GM12891 (cell line): ENCODE data around the gene EHD2.

Experiments
- POLR2A ChIP-seq: IDR thresholded peaks from 2 replicates; pipeline ENCODE4 v1.6.1; 2011; ENCODE audit warnings: low read depth, low read length, control low read depth
- POLR2AphosphoS5 ChIP-seq: IDR thresholded peaks from 2 replicates; pipeline ENCODE4 v1.6.1; 2011; ENCODE audit warnings: low read depth, low read length, control low read depth
- POU2F2 ChIP-seq: IDR thresholded peaks from 2 replicates; pipeline ENCODE4 v1.6.1; 2011; ENCODE audit warnings: low read depth, mild to moderate bottlenecking, control low read depth, low read length, moderate library complexity
- SPI1 ChIP-seq: IDR thresholded peaks from 2 replicates; pipeline ENCODE4 v1.6.1; 2011; ENCODE audit warnings: low read depth, low read length, control low read depth
- TAF1 ChIP-seq: IDR thresholded peaks from 2 replicates; pipeline ENCODE4 v1.6.1; 2011; ENCODE audit warnings: low read depth, low read length, control low read depth

GRCh38 chr19:47707135-47707925, 5.9 kb upstream of the EHD2 start:
- TF ChIP-seq TAF1 (no peak), POLR2A (no peak), POLR2AphosphoS5 (no peak), SPI1 (no peak), POU2F2 (peak; percentile 32; the same call in 1 of the 2 replicates)
